Measurements from ENCODE around the gene SLC6A3.

DNA sequence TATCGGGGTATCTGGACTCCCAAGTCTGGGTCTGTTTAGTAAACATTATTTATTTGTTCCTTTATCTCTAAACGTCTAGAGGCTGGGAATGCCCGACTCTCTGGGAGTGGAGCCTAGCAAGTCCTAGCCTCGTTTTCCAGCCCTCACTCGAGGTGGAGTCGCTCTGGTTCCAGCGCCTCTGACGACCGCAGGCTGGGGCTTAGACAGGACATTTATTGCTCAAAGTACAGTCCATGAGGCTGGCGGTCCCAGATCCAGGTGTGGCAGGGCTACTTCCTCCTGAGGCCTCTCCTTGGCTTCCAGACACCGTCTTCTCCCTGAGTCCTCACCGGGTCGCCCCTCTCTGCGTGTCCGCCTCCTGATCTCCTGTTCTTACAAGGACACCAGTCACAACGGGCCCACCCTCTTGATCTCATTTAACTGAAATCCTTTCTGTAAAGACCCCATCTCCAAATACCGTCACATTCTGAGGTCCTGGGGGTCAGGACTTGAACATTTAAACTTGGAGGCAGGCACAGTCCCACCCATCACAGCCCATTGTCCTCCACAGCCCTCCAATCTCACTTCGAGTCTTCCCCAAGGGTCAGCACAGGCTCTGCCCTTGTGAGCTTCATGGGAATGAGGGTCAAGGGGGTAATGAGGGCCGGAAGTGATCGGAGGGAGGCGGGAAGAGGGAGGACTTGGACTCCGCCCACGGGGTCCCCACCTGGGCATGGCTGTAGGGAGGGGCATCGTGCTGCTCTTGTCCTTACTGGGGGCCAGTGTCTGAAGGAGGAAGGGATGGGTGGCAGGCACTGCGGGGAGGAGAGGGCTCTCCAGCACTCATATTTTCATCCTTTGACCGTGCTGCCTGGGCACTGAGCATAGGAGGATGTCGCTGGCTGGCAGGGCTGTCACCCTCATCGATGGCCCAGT is 88.1 kb downstream of the SLC6A3 start:
- TF ChIP-seq SP1 (IDR thresholded peaks at IDR 0.05) (no peak), TARDBP (IDR thresholded peaks at IDR 0.05) (no peak), SUZ12 (IDR thresholded peaks at IDR 0.05) (no peak), ELF4 (IDR thresholded peaks at IDR 0.05) (no peak), FOXK2 (IDR thresholded peaks at IDR 0.05) (no peak), FOXM1 (IDR thresholded peaks at IDR 0.05; ENCODE audit: borderline replicate concordance) (no peak), HDGF (IDR thresholded peaks at IDR 0.05; ENCODE audit: borderline replicate concordance) (no peak), ARNT (IDR thresholded peaks at IDR 0.05) (no peak), NFRKB (IDR thresholded peaks at IDR 0.05) (no peak), PKNOX1 (IDR thresholded peaks at IDR 0.05) (no peak)

All from HEK293T (cell line).